ENCODE measurements around the gene NEMP1.

DNA sequence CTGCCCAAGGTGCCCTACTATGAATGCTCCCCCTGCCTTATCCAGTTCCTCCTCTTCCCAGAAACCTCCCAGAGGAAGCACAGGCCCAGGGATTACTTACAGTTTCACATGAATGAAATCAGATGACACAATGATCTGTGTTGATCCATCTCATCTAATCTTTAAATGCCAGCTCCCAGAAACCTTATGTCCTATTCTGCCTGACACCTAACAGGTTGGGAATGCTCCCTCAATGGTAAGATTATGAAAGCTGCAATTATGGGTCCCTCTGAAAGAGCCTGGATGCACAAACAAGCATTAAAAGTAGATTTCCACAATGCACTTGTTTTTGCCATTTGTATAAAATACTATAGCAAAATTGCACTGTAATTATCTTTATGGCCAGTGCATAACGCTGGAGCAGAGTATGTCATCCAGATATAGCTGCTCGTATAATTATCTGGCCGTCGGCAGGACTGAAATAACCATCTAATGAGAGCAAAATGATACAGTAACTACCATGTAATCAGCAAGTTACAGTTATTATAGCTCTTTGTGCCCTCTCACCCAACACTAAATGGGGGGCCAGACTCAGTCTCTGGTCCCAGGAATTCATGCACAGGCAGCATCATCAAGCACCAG lies 67.9 kb downstream of the NEMP1 start:
- TF ChIP-seq CTCF (IDR thresholded peaks at IDR 0.05): no peak
- no peak for TF ChIP-seq POLR2A (IDR thresholded peaks at IDR 0.05)
